Lower leg skin (tissue), 4 donors: Measurements from ENCODE around the gene COTL1. TPM values are rescaled to one million over a fixed set of nuclear protein-coding genes. Genes with fewer than 3 reads are reported as not detected.

Experiments
- DNase-seq, 2 donors: peaks; one replicate each; pipeline ENCODE4 v3.0.0-alpha.2; 2019; ENCODE audit warnings: low spot score in 2 of 2
- H3K4me3 ChIP-seq: fragments of 200-600 bp; sonication (generic); 2 replicates; pipeline ENCODE4 v1.5.1; 2017; ENCODE audit warnings: mild to moderate bottlenecking, low read depth; ENCODE audit not compliant: poor library complexity, severe bottlenecking
- POLR2A ChIP-seq, 2 donors: fragments of 450-650 bp; IDR thresholded peaks; one replicate each; pipeline ENCODE4 v1.6.1; 2016 to 2017; ENCODE audit warnings: antibody characterized with exemption in 2 of 2, mild to moderate bottlenecking in 1 of 2, moderate library complexity in 1 of 2
- WGBS, 2 donors: methylation state at CpG; one replicate each; pipeline ENCODE4 v1.1.5; 2018; 5-methylcytosine and 5-hydroxymethylcytosine counted together
- intact Hi-C: fragments of 100-400 bp; cut with DNase I; formaldehyde crosslinking; loops from one replicate; pipeline ENCODE4 v1.15.0; 2023; ENCODE audit warnings: low total_unique reads
- total RNA-seq, 4 donors: library from RNA; depleted of rRNA; stranded (reverse); fragments of >200 nt; gene quantifications; one replicate each; pipeline ENCODE4 v1.1.0, GENCODE V29; 2016
- TF ChIP-seq, protein P1 (sequence below), 3 donors: fragments of 450-650 bp; IDR thresholded peaks; one replicate each; pipeline ENCODE4 v1.5.1; 2016; ENCODE audit warnings: antibody characterized with exemption in 3 of 3, mild to moderate bottlenecking in 3 of 3, moderate library complexity in 2 of 3

The COTL1 gene
- total RNA-seq, 4 donors from 2014 or later, result 6.5 to 25.7 (median 9.8) TPM

DNA sequence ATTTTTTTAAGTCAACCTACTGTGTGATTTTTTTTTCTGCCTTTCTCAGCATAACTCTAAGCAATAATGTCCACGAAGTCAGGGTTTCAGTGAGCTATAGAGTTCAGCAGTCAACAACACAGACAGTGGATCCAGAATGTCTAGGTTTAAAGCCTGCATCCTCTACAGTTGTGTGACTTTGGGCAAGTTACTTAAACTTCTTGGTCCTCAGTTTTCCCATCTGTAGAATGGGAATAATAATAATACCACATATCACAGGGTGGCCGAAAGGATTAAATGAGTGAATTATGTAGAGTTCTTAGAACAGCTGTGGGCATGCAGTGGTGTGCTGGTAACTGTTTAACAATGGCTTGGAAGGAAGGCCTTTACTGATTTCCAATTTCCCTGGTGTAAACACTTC lies 74.6 kb downstream of the COTL1 start:
- no peak overlapping the region for H3K4me3 ChIP-seq
- DNase-seq, result no peak
- WGBS, 2 donors, result 92 to 96% methylated on average over 2 of the region's 2 CpGs
- intact Hi-C loops, result no loop called here
- no peak for TF ChIP-seq POLR2A (IDR thresholded peaks at IDR 0.05)
- TF ChIP-seq, protein P1, sequence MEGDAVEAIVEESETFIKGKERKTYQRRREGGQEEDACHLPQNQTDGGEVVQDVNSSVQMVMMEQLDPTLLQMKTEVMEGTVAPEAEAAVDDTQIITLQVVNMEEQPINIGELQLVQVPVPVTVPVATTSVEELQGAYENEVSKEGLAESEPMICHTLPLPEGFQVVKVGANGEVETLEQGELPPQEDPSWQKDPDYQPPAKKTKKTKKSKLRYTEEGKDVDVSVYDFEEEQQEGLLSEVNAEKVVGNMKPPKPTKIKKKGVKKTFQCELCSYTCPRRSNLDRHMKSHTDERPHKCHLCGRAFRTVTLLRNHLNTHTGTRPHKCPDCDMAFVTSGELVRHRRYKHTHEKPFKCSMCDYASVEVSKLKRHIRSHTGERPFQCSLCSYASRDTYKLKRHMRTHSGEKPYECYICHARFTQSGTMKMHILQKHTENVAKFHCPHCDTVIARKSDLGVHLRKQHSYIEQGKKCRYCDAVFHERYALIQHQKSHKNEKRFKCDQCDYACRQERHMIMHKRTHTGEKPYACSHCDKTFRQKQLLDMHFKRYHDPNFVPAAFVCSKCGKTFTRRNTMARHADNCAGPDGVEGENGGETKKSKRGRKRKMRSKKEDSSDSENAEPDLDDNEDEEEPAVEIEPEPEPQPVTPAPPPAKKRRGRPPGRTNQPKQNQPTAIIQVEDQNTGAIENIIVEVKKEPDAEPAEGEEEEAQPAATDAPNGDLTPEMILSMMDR (IDR thresholded peaks at IDR 0.05), result no peak

DNA sequence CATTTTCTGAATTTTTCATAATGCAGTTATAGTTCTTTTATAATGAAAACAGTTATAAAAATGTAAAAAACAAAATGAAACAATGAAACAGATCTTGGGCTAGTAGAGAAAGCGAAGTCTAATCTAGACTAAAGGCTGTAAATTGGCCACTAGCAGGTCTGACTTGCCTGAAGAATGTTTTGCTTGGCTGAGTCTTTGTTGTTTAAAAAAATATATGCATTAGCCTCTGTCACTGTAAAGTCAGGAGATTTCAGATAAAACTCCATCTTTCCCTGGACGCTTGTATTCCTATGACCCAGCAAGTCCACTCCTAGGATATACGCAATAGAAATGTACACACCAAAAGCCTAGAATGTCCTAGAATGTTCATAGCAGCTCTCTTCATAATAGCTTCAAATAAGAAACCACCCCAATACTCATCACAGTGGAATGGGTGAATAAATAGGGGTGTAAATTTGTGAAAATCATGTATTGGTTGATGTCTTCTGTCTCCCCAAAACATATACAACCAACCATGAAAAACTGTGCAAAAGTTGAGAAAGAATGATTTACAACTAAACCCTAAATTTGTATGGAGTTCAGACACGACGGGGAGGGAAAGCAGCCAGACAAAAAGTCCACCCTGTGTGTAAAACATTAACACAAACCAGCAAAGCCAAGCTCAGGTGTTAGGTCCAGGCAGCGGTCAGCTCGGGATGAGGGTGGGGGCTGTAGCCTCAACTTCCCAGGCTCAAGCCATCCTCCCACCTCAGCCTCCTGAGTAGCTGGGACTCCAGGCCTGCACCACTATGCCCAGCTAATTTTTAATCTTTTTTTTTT lies 75.7 kb downstream of the COTL1 start:
- WGBS, 2 donors, result 87 to 92% methylated on average over 7 of the region's 7 CpGs
- H3K4me3 ChIP-seq, result no peak overlapping the region
- TF ChIP-seq, protein P1 (IDR thresholded peaks at IDR 0.05), result no peak
- no peak for TF ChIP-seq POLR2A (IDR thresholded peaks at IDR 0.05)
- intact Hi-C loops, result no loop called here
- no peak for DNase-seq

DNA sequence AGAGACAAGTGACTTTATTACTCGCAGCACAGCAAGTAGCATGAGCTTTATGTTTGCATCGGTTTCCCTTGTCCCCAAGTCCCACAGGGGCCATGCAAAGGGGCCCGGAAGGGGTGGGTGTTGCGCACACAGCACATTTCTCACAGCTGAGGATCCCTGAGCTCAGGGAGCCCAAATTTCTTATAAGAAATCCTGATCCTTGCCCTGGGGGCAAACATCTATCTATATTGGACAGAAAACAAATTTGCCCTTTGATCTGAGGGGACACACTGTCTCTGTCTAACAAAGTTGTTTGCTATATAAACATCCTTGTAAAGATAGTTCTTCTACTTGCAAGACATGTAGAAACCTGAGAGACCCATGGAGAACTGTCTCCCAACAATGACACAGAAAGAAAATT lies 77.7 kb downstream of the COTL1 start:
- no peak overlapping the region for H3K4me3 ChIP-seq
- no peak for DNase-seq
- WGBS, 2 donors, result 91 to 95% methylated on average over 4 of the region's 4 CpGs
- intact Hi-C loops, result no loop called here
- TF ChIP-seq, protein P1 (IDR thresholded peaks at IDR 0.05), result no peak
- TF ChIP-seq POLR2A (IDR thresholded peaks at IDR 0.05), result no peak

DNA sequence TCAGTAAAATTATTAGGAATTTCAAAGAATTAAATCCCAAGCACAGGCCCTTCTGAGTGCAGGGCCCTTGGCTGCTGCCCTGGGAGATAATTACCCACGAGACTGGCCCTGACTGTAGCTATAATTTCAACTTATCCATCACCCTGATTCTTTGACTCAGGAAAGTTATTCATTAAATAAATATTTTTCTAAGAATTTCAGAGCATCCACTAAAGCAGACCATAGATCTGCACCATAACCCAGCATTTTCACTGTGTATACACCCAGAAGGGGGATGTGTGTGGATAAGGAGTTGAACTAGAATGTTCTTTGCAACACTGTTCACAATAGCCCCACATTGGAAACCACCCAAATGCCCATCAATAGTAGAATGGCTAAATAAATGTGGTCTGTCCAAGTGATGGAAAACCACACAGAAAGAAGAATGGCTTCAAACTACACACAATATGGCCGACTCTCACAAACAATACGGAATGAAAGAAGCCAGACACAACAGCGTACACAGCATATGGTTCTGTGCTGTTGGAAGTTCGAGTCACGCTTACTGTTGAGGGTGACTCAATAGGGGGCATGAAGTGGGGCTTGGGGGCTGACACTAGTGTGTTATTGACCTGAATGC lies 79.5 kb downstream of the COTL1 start:
- DNase-seq, result no peak
- no peak for TF ChIP-seq POLR2A (IDR thresholded peaks at IDR 0.05)
- TF ChIP-seq, protein P1 (IDR thresholded peaks at IDR 0.05), result no peak
- intact Hi-C loops, result no loop called here
- H3K4me3 ChIP-seq, result no peak overlapping the region
- 90 to 92% methylated on average over 6 of the region's 6 CpGs for WGBS, 2 donors

DNA sequence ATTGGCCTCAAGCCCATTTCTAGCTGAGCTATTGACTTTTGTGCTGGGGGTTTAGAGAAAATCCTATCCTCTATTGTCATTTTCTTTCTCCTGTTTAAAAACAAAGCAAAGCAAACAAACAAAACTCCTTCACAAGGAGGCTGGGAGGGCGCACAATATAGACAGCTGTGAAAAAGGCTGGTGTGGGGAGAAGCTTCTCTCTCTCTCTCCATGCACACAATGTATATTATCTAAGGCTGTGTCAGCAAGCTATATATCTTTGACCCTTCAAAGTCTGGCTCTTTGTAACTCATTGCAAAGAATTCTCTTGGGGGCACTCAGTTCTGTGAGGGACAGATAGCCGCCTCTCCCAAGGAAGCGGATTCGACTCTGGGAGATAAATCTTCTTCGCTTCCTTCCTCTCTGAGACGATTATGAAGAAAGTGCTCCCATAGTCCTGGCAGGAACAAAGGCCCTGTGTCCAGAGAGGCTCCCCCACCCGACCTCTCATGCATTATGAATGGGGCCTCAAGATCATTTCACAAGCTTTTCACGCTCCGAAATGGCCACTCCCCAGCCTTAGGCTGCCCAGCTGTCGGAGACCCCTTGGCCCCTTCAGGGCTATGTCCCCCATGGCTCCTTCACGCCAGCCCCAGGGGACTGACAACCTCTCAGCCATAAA lies 80.3 kb downstream of the COTL1 start:
- intact Hi-C loops, result no loop called here
- WGBS, 2 donors, result 74 to 75% methylated on average over 11 of the region's 11 CpGs
- no peak for DNase-seq
- H3K4me3 ChIP-seq, result no peak overlapping the region
- TF ChIP-seq POLR2A (IDR thresholded peaks at IDR 0.05), result no peak
- TF ChIP-seq, protein P1 (IDR thresholded peaks at IDR 0.05), result no peak
